DOHH2 (cell line): ENCODE results near the gene PCCA.

Source experiments
- EZH2phosphoT487 ChIP-seq: fragments of 200-600 bp; sonication (generic); IDR thresholded peaks from 2 replicates; pipeline ENCODE4 v1.6.1; 2017; ENCODE audit warnings: borderline replicate concordance, mild to moderate bottlenecking, antibody characterized with exemption, low read length, moderate library complexity, mixed read lengths
- TF ChIP-seq, protein P1 (sequence below): fragments of 200-600 bp; sonication (generic); IDR thresholded peaks from one replicate; pipeline ENCODE4 v1.5.1; 2014; ENCODE audit warnings: antibody characterized with exemption, mild to moderate bottlenecking, low read depth, low read length; ENCODE audit not compliant: poor library complexity, severe bottlenecking

- TF ChIP-seq, protein P1, sequence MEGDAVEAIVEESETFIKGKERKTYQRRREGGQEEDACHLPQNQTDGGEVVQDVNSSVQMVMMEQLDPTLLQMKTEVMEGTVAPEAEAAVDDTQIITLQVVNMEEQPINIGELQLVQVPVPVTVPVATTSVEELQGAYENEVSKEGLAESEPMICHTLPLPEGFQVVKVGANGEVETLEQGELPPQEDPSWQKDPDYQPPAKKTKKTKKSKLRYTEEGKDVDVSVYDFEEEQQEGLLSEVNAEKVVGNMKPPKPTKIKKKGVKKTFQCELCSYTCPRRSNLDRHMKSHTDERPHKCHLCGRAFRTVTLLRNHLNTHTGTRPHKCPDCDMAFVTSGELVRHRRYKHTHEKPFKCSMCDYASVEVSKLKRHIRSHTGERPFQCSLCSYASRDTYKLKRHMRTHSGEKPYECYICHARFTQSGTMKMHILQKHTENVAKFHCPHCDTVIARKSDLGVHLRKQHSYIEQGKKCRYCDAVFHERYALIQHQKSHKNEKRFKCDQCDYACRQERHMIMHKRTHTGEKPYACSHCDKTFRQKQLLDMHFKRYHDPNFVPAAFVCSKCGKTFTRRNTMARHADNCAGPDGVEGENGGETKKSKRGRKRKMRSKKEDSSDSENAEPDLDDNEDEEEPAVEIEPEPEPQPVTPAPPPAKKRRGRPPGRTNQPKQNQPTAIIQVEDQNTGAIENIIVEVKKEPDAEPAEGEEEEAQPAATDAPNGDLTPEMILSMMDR, result no peak
- no peak for TF ChIP-seq EZH2phosphoT487
Observed at GRCh38 chr13:100388923-100389322, 300.0 kb downstream of the PCCA start.
